ENCODE data around the gene PDE7B. TPM values are rescaled to one million over a fixed set of nuclear protein-coding genes. Genes with fewer than 3 reads are reported as not detected.

Gene PDE7B
- total RNA-seq, 1 experiment from 2014 or later = not detected

DNA sequence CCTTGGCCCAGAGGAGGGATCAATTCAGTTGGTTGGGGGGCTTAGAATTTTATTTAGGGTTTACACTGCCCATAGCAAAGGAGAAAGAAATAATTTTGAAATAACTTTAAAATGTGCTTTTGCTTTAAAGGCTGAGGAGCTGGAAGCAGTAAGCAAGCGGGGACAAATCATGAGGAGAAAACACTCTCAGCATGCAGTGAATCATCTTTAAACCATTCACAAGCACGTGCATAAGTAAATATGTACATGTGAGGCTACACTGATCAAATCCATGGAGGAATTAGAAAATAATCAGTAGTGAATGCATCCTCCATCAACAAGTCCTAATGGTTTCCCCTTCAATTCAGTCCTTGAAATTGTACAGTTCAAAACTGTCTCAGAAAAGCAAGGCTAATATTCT, 217.6 kb downstream of the PDE7B start:
- TF ChIP-seq, protein P1, sequence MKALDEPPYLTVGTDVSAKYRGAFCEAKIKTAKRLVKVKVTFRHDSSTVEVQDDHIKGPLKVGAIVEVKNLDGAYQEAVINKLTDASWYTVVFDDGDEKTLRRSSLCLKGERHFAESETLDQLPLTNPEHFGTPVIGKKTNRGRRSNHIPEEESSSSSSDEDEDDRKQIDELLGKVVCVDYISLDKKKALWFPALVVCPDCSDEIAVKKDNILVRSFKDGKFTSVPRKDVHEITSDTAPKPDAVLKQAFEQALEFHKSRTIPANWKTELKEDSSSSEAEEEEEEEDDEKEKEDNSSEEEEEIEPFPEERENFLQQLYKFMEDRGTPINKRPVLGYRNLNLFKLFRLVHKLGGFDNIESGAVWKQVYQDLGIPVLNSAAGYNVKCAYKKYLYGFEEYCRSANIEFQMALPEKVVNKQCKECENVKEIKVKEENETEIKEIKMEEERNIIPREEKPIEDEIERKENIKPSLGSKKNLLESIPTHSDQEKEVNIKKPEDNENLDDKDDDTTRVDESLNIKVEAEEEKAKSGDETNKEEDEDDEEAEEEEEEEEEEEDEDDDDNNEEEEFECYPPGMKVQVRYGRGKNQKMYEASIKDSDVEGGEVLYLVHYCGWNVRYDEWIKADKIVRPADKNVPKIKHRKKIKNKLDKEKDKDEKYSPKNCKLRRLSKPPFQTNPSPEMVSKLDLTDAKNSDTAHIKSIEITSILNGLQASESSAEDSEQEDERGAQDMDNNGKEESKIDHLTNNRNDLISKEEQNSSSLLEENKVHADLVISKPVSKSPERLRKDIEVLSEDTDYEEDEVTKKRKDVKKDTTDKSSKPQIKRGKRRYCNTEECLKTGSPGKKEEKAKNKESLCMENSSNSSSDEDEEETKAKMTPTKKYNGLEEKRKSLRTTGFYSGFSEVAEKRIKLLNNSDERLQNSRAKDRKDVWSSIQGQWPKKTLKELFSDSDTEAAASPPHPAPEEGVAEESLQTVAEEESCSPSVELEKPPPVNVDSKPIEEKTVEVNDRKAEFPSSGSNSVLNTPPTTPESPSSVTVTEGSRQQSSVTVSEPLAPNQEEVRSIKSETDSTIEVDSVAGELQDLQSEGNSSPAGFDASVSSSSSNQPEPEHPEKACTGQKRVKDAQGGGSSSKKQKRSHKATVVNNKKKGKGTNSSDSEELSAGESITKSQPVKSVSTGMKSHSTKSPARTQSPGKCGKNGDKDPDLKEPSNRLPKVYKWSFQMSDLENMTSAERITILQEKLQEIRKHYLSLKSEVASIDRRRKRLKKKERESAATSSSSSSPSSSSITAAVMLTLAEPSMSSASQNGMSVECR (CRISPR knock-in tag; IDR thresholded peaks at IDR 0.05; ENCODE audit: borderline replicate concordance) = no peak
- TF ChIP-seq MXD4 (CRISPR knock-in tag; IDR thresholded peaks at IDR 0.05; ENCODE audit: borderline replicate concordance) (no peak), ZNF671 (CRISPR knock-in tag; IDR thresholded peaks at IDR 0.05) (no peak), GABPB1 (CRISPR knock-in tag; IDR thresholded peaks at IDR 0.05) (no peak), SMAD3 (CRISPR knock-in tag; IDR thresholded peaks at IDR 0.05; ENCODE audit: borderline replicate concordance) (no peak), ELF4 (CRISPR knock-in tag; IDR thresholded peaks at IDR 0.05; ENCODE audit: low read depth) (no peak), SP1 (CRISPR knock-in tag; conservative IDR thresholded peaks at IDR 0.05) (no peak), TEAD4 (CRISPR knock-in tag; IDR thresholded peaks at IDR 0.05) (no peak), ATF1 (CRISPR knock-in tag; IDR thresholded peaks at IDR 0.05) (no peak), ETV6 (CRISPR knock-in tag; IDR thresholded peaks at IDR 0.05) (no peak)
- TF ChIP-seq, protein P2, sequence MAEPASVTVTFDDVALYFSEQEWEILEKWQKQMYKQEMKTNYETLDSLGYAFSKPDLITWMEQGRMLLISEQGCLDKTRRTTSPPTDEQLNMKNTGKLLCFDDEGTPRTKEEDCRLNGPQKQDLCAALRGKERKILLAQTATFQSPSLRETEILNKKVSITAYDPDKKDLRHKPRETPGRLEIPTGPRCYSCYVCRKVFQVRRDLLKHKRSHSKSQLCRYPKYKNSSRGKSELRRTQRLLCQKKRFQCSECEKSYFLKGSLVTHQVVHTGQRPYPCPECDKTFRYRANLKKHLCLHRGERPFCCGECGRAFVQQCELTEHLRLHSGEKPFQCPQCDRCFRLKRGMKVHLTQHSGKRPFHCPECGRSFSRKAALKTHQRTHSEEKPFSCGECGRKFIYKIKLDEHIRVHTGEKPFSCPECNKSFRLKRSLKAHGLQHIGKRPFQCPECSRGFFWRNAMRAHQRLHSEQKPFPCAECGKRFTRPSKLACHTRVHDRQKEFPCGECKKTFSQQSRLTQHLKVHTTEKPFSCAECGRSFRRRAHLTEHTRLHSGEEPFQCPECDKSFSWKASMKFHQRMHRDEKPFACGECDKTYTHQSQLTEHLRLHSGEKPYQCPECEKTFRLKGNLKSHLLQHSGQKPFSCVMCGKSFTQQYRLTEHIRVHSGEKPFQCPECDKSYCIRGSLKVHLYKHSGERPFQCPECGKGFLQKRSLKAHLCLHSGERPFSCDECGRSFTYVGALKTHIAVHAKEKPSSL (CRISPR knock-in tag; conservative IDR thresholded peaks at IDR 0.05) = no peak
- TF ChIP-seq, protein P3, sequence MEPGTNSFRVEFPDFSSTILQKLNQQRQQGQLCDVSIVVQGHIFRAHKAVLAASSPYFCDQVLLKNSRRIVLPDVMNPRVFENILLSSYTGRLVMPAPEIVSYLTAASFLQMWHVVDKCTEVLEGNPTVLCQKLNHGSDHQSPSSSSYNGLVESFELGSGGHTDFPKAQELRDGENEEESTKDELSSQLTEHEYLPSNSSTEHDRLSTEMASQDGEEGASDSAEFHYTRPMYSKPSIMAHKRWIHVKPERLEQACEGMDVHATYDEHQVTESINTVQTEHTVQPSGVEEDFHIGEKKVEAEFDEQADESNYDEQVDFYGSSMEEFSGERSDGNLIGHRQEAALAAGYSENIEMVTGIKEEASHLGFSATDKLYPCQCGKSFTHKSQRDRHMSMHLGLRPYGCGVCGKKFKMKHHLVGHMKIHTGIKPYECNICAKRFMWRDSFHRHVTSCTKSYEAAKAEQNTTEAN (CRISPR knock-in tag; IDR thresholded peaks at IDR 0.05) = no peak
- TF ChIP-seq, protein P4, sequence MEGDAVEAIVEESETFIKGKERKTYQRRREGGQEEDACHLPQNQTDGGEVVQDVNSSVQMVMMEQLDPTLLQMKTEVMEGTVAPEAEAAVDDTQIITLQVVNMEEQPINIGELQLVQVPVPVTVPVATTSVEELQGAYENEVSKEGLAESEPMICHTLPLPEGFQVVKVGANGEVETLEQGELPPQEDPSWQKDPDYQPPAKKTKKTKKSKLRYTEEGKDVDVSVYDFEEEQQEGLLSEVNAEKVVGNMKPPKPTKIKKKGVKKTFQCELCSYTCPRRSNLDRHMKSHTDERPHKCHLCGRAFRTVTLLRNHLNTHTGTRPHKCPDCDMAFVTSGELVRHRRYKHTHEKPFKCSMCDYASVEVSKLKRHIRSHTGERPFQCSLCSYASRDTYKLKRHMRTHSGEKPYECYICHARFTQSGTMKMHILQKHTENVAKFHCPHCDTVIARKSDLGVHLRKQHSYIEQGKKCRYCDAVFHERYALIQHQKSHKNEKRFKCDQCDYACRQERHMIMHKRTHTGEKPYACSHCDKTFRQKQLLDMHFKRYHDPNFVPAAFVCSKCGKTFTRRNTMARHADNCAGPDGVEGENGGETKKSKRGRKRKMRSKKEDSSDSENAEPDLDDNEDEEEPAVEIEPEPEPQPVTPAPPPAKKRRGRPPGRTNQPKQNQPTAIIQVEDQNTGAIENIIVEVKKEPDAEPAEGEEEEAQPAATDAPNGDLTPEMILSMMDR (IDR thresholded peaks at IDR 0.05) = no peak
- TF ChIP-seq, protein P5, sequence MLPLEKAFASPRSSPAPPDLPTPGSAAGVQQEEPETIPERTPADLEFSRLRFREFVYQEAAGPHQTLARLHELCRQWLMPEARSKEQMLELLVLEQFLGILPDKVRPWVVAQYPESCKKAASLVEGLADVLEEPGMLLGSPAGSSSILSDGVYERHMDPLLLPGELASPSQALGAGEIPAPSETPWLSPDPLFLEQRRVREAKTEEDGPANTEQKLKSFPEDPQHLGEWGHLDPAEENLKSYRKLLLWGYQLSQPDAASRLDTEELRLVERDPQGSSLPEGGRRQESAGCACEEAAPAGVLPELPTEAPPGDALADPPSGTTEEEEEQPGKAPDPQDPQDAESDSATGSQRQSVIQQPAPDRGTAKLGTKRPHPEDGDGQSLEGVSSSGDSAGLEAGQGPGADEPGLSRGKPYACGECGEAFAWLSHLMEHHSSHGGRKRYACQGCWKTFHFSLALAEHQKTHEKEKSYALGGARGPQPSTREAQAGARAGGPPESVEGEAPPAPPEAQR (CRISPR knock-in tag; IDR thresholded peaks at IDR 0.05) = no peak
- TF ChIP-seq, protein P6, sequence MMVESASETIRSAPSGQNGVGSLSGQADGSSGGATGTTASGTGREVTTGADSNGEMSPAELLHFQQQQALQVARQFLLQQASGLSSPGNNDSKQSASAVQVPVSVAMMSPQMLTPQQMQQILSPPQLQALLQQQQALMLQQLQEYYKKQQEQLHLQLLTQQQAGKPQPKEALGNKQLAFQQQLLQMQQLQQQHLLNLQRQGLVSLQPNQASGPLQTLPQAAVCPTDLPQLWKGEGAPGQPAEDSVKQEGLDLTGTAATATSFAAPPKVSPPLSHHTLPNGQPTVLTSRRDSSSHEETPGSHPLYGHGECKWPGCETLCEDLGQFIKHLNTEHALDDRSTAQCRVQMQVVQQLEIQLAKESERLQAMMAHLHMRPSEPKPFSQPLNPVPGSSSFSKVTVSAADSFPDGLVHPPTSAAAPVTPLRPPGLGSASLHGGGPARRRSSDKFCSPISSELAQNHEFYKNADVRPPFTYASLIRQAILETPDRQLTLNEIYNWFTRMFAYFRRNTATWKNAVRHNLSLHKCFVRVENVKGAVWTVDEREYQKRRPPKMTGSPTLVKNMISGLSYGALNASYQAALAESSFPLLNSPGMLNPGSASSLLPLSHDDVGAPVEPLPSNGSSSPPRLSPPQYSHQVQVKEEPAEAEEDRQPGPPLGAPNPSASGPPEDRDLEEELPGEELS (CRISPR knock-in tag; IDR thresholded peaks at IDR 0.05) = no peak
- TF ChIP-seq, protein P7, sequence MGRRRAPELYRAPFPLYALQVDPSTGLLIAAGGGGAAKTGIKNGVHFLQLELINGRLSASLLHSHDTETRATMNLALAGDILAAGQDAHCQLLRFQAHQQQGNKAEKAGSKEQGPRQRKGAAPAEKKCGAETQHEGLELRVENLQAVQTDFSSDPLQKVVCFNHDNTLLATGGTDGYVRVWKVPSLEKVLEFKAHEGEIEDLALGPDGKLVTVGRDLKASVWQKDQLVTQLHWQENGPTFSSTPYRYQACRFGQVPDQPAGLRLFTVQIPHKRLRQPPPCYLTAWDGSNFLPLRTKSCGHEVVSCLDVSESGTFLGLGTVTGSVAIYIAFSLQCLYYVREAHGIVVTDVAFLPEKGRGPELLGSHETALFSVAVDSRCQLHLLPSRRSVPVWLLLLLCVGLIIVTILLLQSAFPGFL (CRISPR knock-in tag; IDR thresholded peaks at IDR 0.05; ENCODE audit: borderline replicate concordance) = no peak
- TF ChIP-seq, protein P8, sequence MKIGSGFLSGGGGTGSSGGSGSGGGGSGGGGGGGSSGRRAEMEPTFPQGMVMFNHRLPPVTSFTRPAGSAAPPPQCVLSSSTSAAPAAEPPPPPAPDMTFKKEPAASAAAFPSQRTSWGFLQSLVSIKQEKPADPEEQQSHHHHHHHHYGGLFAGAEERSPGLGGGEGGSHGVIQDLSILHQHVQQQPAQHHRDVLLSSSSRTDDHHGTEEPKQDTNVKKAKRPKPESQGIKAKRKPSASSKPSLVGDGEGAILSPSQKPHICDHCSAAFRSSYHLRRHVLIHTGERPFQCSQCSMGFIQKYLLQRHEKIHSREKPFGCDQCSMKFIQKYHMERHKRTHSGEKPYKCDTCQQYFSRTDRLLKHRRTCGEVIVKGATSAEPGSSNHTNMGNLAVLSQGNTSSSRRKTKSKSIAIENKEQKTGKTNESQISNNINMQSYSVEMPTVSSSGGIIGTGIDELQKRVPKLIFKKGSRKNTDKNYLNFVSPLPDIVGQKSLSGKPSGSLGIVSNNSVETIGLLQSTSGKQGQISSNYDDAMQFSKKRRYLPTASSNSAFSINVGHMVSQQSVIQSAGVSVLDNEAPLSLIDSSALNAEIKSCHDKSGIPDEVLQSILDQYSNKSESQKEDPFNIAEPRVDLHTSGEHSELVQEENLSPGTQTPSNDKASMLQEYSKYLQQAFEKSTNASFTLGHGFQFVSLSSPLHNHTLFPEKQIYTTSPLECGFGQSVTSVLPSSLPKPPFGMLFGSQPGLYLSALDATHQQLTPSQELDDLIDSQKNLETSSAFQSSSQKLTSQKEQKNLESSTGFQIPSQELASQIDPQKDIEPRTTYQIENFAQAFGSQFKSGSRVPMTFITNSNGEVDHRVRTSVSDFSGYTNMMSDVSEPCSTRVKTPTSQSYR (CRISPR knock-in tag; IDR thresholded peaks at IDR 0.05) = no peak
- TF ChIP-seq, protein P9, sequence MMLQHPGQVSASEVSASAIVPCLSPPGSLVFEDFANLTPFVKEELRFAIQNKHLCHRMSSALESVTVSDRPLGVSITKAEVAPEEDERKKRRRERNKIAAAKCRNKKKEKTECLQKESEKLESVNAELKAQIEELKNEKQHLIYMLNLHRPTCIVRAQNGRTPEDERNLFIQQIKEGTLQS (CRISPR knock-in tag; conservative IDR thresholded peaks at IDR 0.05) = no peak
- TF ChIP-seq, protein P10, sequence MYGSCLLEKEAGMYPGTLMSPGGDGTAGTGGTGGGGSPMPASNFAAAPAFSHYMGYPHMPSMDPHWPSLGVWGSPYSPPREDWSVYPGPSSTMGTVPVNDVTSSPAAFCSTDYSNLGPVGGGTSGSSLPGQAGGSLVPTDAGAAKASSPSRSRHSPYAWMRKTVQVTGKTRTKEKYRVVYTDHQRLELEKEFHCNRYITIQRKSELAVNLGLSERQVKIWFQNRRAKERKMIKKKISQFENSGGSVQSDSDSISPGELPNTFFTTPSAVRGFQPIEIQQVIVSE (CRISPR knock-in tag; IDR thresholded peaks at IDR 0.05; ENCODE audit: borderline replicate concordance) = no peak
- no peak overlapping the region for H3K4me3 Mint-ChIP-seq
- H3K27me3 Mint-ChIP-seq (ENCODE audit: low read depth) = no peaks in the 10 kb centered on the region
- H3K4me1 Mint-ChIP-seq = peaks cover 23% of the 10 kb centered on the region
- CTCF ChIA-PET = no interaction called here
- ATAC-seq (no peak), DNase-seq (ENCODE audit: low spot score) (no peak)
- no peaks in the 10 kb centered on the region; the same call in 1 of the 2 replicates for H3K36me3 Mint-ChIP-seq
- H3K9me3 Mint-ChIP-seq = no peaks in the 10 kb centered on the region
- no peak overlapping the region for H3K27ac Mint-ChIP-seq
- POLR2A ChIA-PET = no interaction called here

All from WTC11 (cell line).